ENCODE results near the gene KLHL3. TPM values are rescaled to one million over a fixed set of nuclear protein-coding genes. Genes with fewer than 3 reads are reported as not detected.

KLHL3 gene
- polyA plus RNA-seq, 1 experiment: 2.2 TPM

DNA sequence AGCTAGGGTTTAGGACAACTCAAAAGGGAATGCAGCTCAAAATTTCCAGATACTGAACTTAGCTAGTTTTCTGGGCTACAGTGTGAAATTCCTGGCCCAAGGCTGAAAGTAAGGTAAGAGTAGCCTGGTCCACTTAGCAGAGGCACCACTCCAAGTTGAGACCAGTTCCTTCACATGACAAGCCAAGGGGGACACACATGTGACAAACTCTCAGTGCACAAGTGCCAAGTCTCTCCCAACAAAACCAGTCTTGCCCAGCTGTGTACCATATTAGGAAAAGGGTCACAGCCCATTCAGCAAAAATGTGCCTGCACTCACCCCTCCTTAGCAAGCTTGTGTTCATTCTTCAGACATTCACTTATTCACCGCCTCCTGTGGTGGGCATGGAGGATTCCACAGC lies 27.8 kb downstream of the KLHL3 start:
- no peak for DNase-seq (ENCODE audit: low read depth, low spot score)
- TF ChIP-seq, protein P1, sequence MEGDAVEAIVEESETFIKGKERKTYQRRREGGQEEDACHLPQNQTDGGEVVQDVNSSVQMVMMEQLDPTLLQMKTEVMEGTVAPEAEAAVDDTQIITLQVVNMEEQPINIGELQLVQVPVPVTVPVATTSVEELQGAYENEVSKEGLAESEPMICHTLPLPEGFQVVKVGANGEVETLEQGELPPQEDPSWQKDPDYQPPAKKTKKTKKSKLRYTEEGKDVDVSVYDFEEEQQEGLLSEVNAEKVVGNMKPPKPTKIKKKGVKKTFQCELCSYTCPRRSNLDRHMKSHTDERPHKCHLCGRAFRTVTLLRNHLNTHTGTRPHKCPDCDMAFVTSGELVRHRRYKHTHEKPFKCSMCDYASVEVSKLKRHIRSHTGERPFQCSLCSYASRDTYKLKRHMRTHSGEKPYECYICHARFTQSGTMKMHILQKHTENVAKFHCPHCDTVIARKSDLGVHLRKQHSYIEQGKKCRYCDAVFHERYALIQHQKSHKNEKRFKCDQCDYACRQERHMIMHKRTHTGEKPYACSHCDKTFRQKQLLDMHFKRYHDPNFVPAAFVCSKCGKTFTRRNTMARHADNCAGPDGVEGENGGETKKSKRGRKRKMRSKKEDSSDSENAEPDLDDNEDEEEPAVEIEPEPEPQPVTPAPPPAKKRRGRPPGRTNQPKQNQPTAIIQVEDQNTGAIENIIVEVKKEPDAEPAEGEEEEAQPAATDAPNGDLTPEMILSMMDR (IDR thresholded peaks at IDR 0.05; ENCODE audit: low read depth, low read length): no peak
- H3K27ac ChIP-seq (ENCODE audit: low read depth, low read length): no peak overlapping the region
- H3K9me3 ChIP-seq (ENCODE audit: control insufficient read depth, insufficient read depth, low read length): no peaks in the 10 kb centered on the region
- H3K27me3 ChIP-seq (ENCODE audit: control insufficient read depth, insufficient read depth, low read length): no peaks in the 10 kb centered on the region
- no peak overlapping the region for H3K4me3 ChIP-seq (ENCODE audit: low read depth, low read length)
- CTCF ChIA-PET: interaction anchor here (0.9 to 1.5 kb wide), 3 partner anchors 35 to 78 kb away, joined by 3 to 4 read pairs (median 3); no protein-coding TSS in a partner anchor
- POLR2A ChIA-PET: no interaction called here

DNA sequence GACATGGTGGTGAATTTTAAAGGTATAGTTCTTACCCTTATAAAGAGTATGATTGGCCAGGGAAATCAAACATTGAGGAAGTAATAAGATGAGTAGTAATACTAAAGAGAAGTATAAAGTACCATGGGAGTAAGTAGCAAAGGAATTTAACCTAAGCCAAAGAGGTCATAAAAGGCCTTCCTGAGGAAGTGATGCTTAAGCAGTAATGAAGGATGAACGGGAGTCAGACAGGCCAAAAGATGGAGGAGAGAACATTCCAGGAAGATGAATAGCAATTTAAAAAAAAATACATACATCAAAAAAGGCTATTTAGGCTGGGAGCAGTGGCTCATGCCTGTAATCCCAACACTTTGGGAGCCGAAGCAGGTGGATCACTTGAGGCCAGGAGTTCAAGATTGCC lies 29.0 kb downstream of the KLHL3 start:
- POLR2A ChIA-PET: no interaction called here
- TF ChIP-seq, protein P1 (IDR thresholded peaks at IDR 0.05; ENCODE audit: low read depth, low read length): no peak
- Histone ChIP-seq H3K27ac (ENCODE audit: low read depth, low read length) (no peak overlapping the region), H3K4me3 (ENCODE audit: low read depth, low read length) (no peak overlapping the region), H3K27me3 (ENCODE audit: control insufficient read depth, insufficient read depth, low read length) (no peaks in the 10 kb centered on the region), H3K9me3 (ENCODE audit: control insufficient read depth, insufficient read depth, low read length) (no peaks in the 10 kb centered on the region)
- DNase-seq (ENCODE audit: low read depth, low spot score): no peak
- CTCF ChIA-PET: no interaction called here

DNA sequence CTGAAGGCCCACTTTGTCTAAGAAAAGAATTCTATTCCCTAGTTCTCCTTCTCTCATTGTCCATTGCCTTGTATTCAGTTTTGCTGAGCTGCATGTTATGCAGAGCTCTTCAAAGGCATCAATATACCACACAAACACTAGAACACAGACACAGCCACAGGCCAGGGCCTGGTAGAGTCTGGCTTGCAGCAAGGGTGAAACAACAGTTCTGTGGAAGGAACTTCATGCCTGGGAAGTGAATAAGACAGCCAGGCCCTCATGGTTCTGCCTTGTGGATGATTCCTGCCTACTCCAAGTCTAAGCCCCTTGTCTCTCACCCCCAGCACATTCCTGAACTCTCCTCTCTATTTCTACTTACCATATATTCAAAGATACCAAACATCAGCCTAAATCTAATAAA lies 30.8 kb downstream of the KLHL3 start:
- Histone ChIP-seq H3K27me3 (ENCODE audit: control insufficient read depth, insufficient read depth, low read length) (no peaks in the 10 kb centered on the region), H3K27ac (ENCODE audit: low read depth, low read length) (no peak overlapping the region), H3K9me3 (ENCODE audit: control insufficient read depth, insufficient read depth, low read length) (no peaks in the 10 kb centered on the region), H3K4me3 (ENCODE audit: low read depth, low read length) (no peak overlapping the region)
- POLR2A ChIA-PET: no interaction called here
- CTCF ChIA-PET: no interaction called here
- no peak for DNase-seq (ENCODE audit: low read depth, low spot score)
- TF ChIP-seq, protein P1 (IDR thresholded peaks at IDR 0.05; ENCODE audit: low read depth, low read length): no peak

DNA sequence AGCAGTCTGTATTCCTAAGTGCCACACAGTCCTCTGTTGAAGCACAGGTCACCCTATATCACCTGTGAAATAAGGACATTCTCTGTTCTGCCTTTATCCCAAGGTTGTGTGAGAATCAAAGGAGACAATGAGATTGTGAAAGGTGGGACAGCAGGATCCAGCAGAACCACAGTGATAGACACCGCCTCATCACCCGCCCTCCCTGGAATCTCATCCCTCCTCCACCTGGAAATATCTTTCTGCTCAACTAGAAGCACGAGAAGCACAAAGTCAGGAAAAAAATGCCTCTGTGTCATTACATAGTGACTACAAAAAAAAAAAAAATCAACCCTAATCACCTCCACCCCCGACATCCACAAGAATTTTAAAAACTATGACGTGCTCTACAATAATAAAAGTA lies 32.3 kb downstream of the KLHL3 start:
- Histone ChIP-seq H3K4me3 (ENCODE audit: low read depth, low read length) (no peak overlapping the region), H3K27ac (ENCODE audit: low read depth, low read length) (no peak overlapping the region), H3K9me3 (ENCODE audit: control insufficient read depth, insufficient read depth, low read length) (no peaks in the 10 kb centered on the region), H3K27me3 (ENCODE audit: control insufficient read depth, insufficient read depth, low read length) (no peaks in the 10 kb centered on the region)
- no peak for DNase-seq (ENCODE audit: low read depth, low spot score)
- CTCF ChIA-PET: no interaction called here
- TF ChIP-seq, protein P1 (IDR thresholded peaks at IDR 0.05; ENCODE audit: low read depth, low read length): no peak
- POLR2A ChIA-PET: no interaction called here

DNA sequence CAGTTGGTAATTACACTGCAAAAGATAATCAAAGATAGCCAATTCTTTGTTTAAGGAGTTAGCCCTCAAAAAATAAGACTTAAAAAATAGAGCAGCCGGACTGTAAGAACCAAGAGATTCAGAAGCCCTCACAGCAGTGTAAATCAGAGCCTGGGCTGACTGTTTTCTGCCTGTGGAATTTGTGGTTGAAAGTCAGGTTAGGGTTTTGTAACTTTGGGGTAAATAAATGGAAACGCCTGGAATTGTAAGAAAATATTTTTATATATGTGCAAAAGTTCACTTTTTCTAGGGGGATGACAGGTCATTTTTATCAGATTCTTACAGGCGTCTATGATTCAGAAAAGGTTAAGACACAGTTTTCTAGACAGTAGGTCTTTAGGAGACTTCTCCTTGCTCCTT lies 35.6 kb downstream of the KLHL3 start:
- H3K27ac ChIP-seq (ENCODE audit: low read depth, low read length): no peak overlapping the region
- H3K9me3 ChIP-seq (ENCODE audit: control insufficient read depth, insufficient read depth, low read length): no peaks in the 10 kb centered on the region
- POLR2A ChIA-PET: no interaction called here
- CTCF ChIA-PET: interaction anchor here (2.0 kb wide), 2 partner anchors 40 to 42 kb away, joined by 11 to 19 read pairs; no protein-coding TSS in a partner anchor
- H3K27me3 ChIP-seq (ENCODE audit: control insufficient read depth, insufficient read depth, low read length): no peaks in the 10 kb centered on the region
- H3K4me3 ChIP-seq (ENCODE audit: low read depth, low read length): no peak overlapping the region
- DNase-seq (ENCODE audit: low read depth, low spot score): no peak
- TF ChIP-seq, protein P1 (IDR thresholded peaks at IDR 0.05; ENCODE audit: low read depth, low read length): no peak
